Panc1 (cell line): ENCODE data around the gene NEGR1.

ENCODE experiments used
- CTCF ChIP-seq: fragments of 450-650 bp; IDR thresholded peaks from 2 replicates; pipeline ENCODE4 v1.5.1; 2017; ENCODE audit warnings: mild to moderate bottlenecking
- POLR2AphosphoS5 ChIP-seq: IDR thresholded peaks from 2 replicates; pipeline ENCODE4 v1.6.1; 2012; ENCODE audit warnings: mild to moderate bottlenecking, low read depth, low read length, moderate library complexity
- REST ChIP-seq, 2 experiments: IDR thresholded peaks; 2 replicates each; pipeline ENCODE4 v1.6.1; 2011 to 2012; ENCODE audit warnings: low read depth in 2 of 2, control low read depth in 1 of 2, low read length in 1 of 2, mild to moderate bottlenecking in 1 of 2, moderate library complexity in 1 of 2; ENCODE audit not compliant: insufficient read depth in 1 of 2
- SIN3A ChIP-seq: IDR thresholded peaks from 2 replicates; pipeline ENCODE4 v1.6.1; 2012; ENCODE audit warnings: low read depth, mild to moderate bottlenecking, low read length, moderate library complexity, borderline replicate concordance; ENCODE audit not compliant: insufficient read depth
- TCF7L2 ChIP-seq: IDR thresholded peaks from 2 replicates; pipeline ENCODE4 v1.6.1; 2011; ENCODE audit warnings: mild to moderate bottlenecking, low read depth, low read length, inconsistent platforms

- TF ChIP-seq CTCF (no peak), POLR2AphosphoS5 (no peak), SIN3A (no peak), REST (IDR thresholded peaks at IDR 0.05; ENCODE audit: insufficient read depth in 1 of 2, low read depth in 2 of 2, low read length in 1 of 2) (no peak), TCF7L2 (no peak)
These were observed 640.4 kb downstream of the NEGR1 start for GRCh38 chr1:71641903-71642302.
